GM12892 (cell line): ENCODE measurements around the gene PLCXD1.
A peak's percentile ranks its signal among the peaks of the same experiment; 100 is the strongest.
"Not testable (repeated sequence)": the region's sequence is repeated elsewhere in the genome, so short reads cannot be mapped to it uniquely, and the experiment has no call there.

Experiments
- DNase-seq: peaks from one replicate; pipeline ENCODE4 v3.0.0; 2011; ENCODE audit not compliant: insufficient read length
- FAIRE-seq: peaks from 2 replicates; lab custom pipeline; 2011; peaks lifted over from hg19 to GRCh38; lab: Jason Lieb, UNC
- POLR2A ChIP-seq: IDR thresholded peaks from 2 replicates; pipeline ENCODE4 v1.6.1; 2011; ENCODE audit warnings: low read depth, low read length, control low read depth
- POLR2AphosphoS5 ChIP-seq: IDR thresholded peaks from 2 replicates; pipeline ENCODE4 v1.6.1; 2011; ENCODE audit warnings: low read depth, low read length, control low read depth
- TAF1 ChIP-seq: IDR thresholded peaks from 2 replicates; pipeline ENCODE4 v1.6.1; 2011; ENCODE audit warnings: low read depth, mild to moderate bottlenecking, control low read depth, low read length, borderline replicate concordance

The PLCXD1 gene

GRCh38 chrX:285076-285677, 4.0 kb downstream of the PLCXD1 start:
- FAIRE-seq (peak; percentile 78), DNase-seq (no peak)
- TF ChIP-seq POLR2AphosphoS5 = no peak
- no peak for TF ChIP-seq TAF1
- TF ChIP-seq POLR2A = no peak

GRCh38 chrX:287670-288069, 6.5 kb downstream of the PLCXD1 start:
- FAIRE-seq (no peak), DNase-seq (no peak)
- TF ChIP-seq POLR2A (no peak), TAF1 (no peak), POLR2AphosphoS5 (no peak)

DNA sequence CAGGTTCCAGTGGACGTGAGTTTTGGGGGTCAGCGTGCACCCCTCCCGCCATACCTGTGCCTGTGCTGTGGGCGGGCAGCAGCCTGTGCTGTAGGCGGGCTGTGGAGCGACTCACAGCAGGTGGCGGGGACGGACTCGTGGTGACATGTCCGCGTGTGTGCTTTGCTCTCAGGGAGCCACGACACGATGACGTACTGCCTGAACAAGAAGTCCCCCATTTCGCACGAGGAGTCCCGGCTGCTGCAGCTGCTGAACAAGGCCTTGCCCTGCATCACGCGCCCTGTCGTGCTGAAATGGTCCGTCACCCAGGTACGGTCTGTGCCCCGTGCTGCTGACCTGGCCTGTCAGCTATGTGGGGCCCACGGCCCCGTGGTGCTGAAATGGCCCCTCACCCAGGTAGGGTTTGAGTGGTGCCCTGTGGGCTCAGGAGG, 7.4 kb downstream of the PLCXD1 start:
- DNase-seq = no peak
- TF ChIP-seq POLR2AphosphoS5 (no peak), TAF1 (no peak), POLR2A (no peak)
- FAIRE-seq = no peak

- no peak for TF ChIP-seq TAF1
- DNase-seq (no peak), FAIRE-seq (no peak)
Measured at GRCh38 chrX:290476-291166, 9.4 kb downstream of the PLCXD1 start.

GRCh38 chrX:291411-291901, 10.3 kb downstream of the PLCXD1 start:
- no peak for FAIRE-seq
- TF ChIP-seq POLR2AphosphoS5 = no peak
- no peak for TF ChIP-seq POLR2A
- no peak for TF ChIP-seq TAF1
- DNase-seq = no peak

GRCh38 chrX:292900-293897, 12.0 kb downstream of the PLCXD1 start:
- no peak for DNase-seq
- TF ChIP-seq TAF1 = no peak
- TF ChIP-seq POLR2A = no peak
- no peak for FAIRE-seq

GRCh38 chrX:295136-295535, 14.0 kb downstream of the PLCXD1 start:
- DNase-seq (no peak), FAIRE-seq (no peak)
- TF ChIP-seq POLR2AphosphoS5 = no peak
- no peak for TF ChIP-seq POLR2A
- no peak for TF ChIP-seq TAF1

- TF ChIP-seq POLR2AphosphoS5 (no peak), TAF1 (no peak), POLR2A (no peak)
- FAIRE-seq (no peak), DNase-seq (no peak)
Measured at GRCh38 chrX:298993-299392, 17.8 kb downstream of the PLCXD1 start.

GRCh38 chrX:300334-300733, 19.2 kb downstream of the PLCXD1 start:
- no peak for FAIRE-seq
- TF ChIP-seq TAF1 (no peak), POLR2A (no peak), POLR2AphosphoS5 (no peak)

GRCh38 chrX:302975-303374, 21.8 kb downstream of the PLCXD1 start:
- no peak for TF ChIP-seq POLR2AphosphoS5
- TF ChIP-seq POLR2A = no peak
- no peak for TF ChIP-seq TAF1
- DNase-seq (no peak), FAIRE-seq (no peak)

More at GRCh38 chrX:300334-300733, 19.2 kb downstream of the PLCXD1 start:
- no peak for DNase-seq

DNA sequence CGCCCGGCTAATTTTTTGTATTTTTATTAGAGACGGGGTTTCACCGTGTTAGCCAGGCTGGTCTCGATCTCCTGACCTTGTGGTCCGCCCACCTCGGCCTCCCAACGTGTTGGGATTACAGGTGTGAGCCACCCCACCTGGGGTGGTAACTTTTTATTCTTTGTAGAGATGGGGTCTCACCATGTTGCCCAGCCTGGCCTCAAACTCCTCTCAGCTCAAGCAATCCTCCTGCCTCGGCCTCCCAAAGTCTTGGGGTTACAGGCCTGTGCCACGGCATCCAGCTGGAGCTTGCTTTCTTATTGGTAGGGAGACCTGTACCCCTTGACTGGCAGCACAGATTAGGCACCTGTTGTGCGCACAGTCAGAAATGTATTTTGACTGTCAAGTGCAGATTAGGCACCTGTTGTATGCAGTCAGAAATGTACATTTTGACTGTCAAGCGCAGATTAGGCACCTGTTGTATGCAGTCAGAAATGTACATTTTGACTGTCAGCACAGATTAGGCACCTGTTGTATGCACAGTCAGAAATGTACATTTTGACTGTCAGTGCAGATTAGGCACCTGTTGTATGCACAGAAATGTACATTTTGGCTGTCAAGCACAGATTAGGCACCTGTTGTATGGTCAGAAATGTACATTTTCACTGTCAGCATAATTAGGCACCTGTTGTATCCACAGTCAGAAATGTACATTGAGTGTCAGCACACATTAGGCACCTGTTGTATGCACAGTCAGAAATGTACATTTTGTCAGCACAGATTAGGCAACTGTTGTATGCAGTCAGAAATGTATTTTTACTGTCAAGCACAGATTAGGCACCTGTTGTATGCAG, 24.8 kb downstream of the PLCXD1 start:
- not testable (repeated sequence) for DNase-seq
- FAIRE-seq = peak; percentile 92

- FAIRE-seq = peak; percentile 81
Measured at GRCh38 chrX:306614-307251, 25.6 kb downstream of the PLCXD1 start.

More at GRCh38 chrX:306614-307251, 25.6 kb downstream of the PLCXD1 start:
- DNase-seq = not testable (repeated sequence)
